Measurements from ENCODE around the gene ST14.

Gene ST14

DNA sequence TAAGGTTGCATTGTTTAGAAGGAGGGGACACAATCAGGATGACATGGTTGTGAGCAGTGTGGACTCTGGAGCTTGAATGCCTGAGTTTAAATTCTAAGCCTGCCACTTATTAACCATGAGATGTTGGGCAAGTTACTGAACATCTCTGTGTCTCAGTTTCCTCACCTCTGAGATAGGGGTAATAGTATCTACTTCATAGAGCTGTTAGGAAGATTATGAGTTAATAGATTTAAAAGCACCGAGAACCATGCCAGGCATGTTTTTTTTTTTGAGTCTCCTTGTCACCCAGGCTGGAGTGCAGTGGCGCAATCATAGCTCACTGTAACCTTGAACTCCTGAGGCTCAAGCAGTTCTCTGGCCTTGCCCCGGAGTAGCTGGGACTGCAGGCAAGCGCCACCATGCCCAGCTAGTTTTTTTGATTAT is 33.3 kb downstream of the ST14 start:
- TF ChIP-seq FOXP2 (optimal IDR thresholded peaks at IDR 0.05; ENCODE audit: borderline replicate concordance, extremely low read depth, extremely low read length, insufficient read depth) (no peak), SIN3A (IDR thresholded peaks at IDR 0.05; ENCODE audit: borderline replicate concordance, insufficient read depth, low read length) (no peak), POLR2AphosphoS5 (IDR thresholded peaks at IDR 0.05; ENCODE audit: low read depth, low read length) (no peak), TAF1 (IDR thresholded peaks at IDR 0.05; ENCODE audit: borderline replicate concordance, insufficient read depth, low read length) (no peak)
- TF ChIP-seq, protein P1, sequence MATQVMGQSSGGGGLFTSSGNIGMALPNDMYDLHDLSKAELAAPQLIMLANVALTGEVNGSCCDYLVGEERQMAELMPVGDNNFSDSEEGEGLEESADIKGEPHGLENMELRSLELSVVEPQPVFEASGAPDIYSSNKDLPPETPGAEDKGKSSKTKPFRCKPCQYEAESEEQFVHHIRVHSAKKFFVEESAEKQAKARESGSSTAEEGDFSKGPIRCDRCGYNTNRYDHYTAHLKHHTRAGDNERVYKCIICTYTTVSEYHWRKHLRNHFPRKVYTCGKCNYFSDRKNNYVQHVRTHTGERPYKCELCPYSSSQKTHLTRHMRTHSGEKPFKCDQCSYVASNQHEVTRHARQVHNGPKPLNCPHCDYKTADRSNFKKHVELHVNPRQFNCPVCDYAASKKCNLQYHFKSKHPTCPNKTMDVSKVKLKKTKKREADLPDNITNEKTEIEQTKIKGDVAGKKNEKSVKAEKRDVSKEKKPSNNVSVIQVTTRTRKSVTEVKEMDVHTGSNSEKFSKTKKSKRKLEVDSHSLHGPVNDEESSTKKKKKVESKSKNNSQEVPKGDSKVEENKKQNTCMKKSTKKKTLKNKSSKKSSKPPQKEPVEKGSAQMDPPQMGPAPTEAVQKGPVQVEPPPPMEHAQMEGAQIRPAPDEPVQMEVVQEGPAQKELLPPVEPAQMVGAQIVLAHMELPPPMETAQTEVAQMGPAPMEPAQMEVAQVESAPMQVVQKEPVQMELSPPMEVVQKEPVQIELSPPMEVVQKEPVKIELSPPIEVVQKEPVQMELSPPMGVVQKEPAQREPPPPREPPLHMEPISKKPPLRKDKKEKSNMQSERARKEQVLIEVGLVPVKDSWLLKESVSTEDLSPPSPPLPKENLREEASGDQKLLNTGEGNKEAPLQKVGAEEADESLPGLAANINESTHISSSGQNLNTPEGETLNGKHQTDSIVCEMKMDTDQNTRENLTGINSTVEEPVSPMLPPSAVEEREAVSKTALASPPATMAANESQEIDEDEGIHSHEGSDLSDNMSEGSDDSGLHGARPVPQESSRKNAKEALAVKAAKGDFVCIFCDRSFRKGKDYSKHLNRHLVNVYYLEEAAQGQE (IDR thresholded peaks at IDR 0.05; ENCODE audit: insufficient read depth in 1 of 2, low read depth in 2 of 2, low read length in 2 of 2): no peak

DNA sequence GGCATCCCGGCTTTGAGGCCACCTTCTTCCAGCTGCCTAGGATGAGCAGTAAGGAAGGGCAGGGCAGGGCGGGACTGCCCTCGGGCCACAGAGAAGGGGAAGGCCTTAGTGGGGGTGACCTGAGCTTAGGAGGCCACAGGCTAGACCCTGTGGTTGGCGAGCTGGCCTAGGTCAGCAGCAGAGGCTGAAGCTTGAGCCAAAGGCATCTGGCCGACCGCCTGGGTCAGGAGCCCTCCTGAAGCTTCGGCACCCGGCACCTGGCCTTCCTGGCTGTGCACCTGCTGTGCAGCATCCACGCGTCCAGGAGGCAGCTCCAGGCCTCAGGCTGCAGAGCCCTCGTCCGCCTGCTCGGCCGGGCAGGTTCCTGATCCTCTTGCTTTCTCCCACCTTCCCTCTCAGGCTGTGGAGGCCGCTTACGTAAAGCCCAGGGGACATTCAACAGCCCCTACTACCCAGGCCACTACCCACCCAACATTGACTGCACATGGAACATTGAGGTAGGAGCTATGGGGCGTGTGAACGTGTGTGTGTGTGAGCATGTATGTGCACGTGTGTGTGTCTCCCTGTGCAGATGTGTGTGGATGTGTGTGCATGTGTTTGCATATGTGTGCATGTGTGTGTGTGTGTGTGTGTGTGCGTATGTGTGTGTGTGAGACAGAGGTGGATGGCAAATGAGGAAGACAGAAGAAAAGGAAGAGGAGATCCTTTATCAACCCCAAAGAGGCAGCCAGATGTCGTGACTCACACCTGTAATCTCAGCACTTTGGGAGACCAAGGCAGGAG is 34.9 kb downstream of the ST14 start:
- TF ChIP-seq, protein P1 (IDR thresholded peaks at IDR 0.05; ENCODE audit: insufficient read depth in 1 of 2, low read depth in 2 of 2, low read length in 2 of 2): no peak
- TF ChIP-seq POLR2AphosphoS5 (IDR thresholded peaks at IDR 0.05; ENCODE audit: low read depth, low read length): no peak
- no peak for TF ChIP-seq TAF1 (IDR thresholded peaks at IDR 0.05; ENCODE audit: borderline replicate concordance, insufficient read depth, low read length)
- no peak for TF ChIP-seq FOXP2 (optimal IDR thresholded peaks at IDR 0.05; ENCODE audit: borderline replicate concordance, extremely low read depth, extremely low read length, insufficient read depth)
- no peak for TF ChIP-seq SIN3A (IDR thresholded peaks at IDR 0.05; ENCODE audit: borderline replicate concordance, insufficient read depth, low read length)

DNA sequence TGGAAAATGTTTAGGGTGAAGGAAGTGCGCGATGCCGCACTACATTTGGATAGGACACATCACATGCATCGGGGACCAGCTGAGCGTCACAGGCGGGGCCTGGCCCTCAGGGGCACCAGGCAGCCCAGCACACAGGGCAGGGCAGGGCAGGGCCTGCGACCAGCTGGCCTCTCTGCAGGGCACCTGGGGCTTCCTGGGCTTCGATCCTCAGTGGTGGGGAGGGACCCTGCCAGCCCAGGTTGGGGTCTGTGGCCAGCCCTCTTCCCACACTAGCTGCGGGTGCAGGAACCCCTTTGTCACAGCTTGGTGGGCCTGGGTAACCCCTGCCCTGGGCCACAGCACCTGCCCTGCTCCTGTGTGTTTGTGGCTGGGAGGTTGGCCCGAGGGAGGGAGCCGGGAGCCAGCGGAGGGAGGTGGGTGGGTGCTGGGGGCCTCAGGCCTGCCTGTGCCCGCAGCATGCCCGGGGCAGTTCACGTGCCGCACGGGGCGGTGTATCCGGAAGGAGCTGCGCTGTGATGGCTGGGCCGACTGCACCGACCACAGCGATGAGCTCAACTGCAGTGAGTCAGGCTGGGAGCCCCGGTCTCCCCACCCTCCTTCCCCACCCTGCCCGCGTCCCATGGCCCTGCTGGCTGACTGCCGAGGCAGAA is 37.9 kb downstream of the ST14 start:
- TF ChIP-seq FOXP2 (optimal IDR thresholded peaks at IDR 0.05; ENCODE audit: borderline replicate concordance, extremely low read depth, extremely low read length, insufficient read depth) (no peak), TAF1 (IDR thresholded peaks at IDR 0.05; ENCODE audit: borderline replicate concordance, insufficient read depth, low read length) (no peak), SIN3A (IDR thresholded peaks at IDR 0.05; ENCODE audit: borderline replicate concordance, insufficient read depth, low read length) (no peak), POLR2AphosphoS5 (IDR thresholded peaks at IDR 0.05; ENCODE audit: low read depth, low read length) (no peak)
- TF ChIP-seq, protein P1 (IDR thresholded peaks at IDR 0.05; ENCODE audit: insufficient read depth in 1 of 2, low read depth in 2 of 2, low read length in 2 of 2): no peak

DNA sequence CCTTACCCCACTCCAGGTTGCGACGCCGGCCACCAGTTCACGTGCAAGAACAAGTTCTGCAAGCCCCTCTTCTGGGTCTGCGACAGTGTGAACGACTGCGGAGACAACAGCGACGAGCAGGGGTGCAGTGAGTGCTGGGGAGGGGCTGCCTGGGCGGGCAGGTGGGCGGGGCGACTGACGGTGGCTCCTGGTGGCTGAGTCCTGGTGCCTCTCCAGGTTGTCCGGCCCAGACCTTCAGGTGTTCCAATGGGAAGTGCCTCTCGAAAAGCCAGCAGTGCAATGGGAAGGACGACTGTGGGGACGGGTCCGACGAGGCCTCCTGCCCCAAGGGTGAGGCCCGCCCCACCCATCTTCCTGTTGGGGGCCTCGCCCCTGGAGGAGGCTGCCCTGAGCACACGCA is 38.7 kb downstream of the ST14 start:
- TF ChIP-seq, protein P1 (IDR thresholded peaks at IDR 0.05; ENCODE audit: insufficient read depth in 1 of 2, low read depth in 2 of 2, low read length in 2 of 2): no peak
- TF ChIP-seq SIN3A (IDR thresholded peaks at IDR 0.05; ENCODE audit: borderline replicate concordance, insufficient read depth, low read length): no peak
- TF ChIP-seq POLR2AphosphoS5 (IDR thresholded peaks at IDR 0.05; ENCODE audit: low read depth, low read length): no peak
- no peak for TF ChIP-seq TAF1 (IDR thresholded peaks at IDR 0.05; ENCODE audit: borderline replicate concordance, insufficient read depth, low read length)
